T-helper 17 cell (primary cell): ENCODE results near the gene DIP2C. TPM values are rescaled to one million over a fixed set of nuclear protein-coding genes. Genes with fewer than 3 reads are reported as not detected.
A peak's percentile ranks its signal among the peaks of the same experiment; 100 is the strongest.
"Not testable (repeated sequence)": the region's sequence is repeated elsewhere in the genome, so short reads cannot be mapped to it uniquely, and the experiment has no call there.

Source experiments
- ATAC-seq: fragments of 150-1000 bp; cut with Tn5 transposase; 2 replicates; pipeline ENCODE4 v1.10.0; 2021; ENCODE audit warnings: mild to moderate bottlenecking, moderate library complexity
- DNase-seq, 3 donors: peaks; one replicate each; pipeline versions ENCODE4 v3.0.0 to v3.0.0-alpha.2; 2020 to 2021
- H3K9me3 ChIP-seq: one replicate; pipeline ENCODE4 v1.7.0; 2013; ENCODE audit warnings: low read length, mild to moderate bottlenecking; ENCODE audit not compliant: control insufficient read depth, poor library complexity, severe bottlenecking
- H3K27ac Mint-ChIP-seq: one replicate; pipeline ENCODE4 v1.8.0; 2022; ENCODE audit warnings: mild to moderate bottlenecking, moderate library complexity, mixed read lengths
- H3K27me3 Mint-ChIP-seq: one replicate; pipeline ENCODE4 v1.8.0; 2022; ENCODE audit warnings: mixed read lengths
- H3K36me3 Mint-ChIP-seq: one replicate; pipeline ENCODE4 v1.8.0; 2022; ENCODE audit warnings: low read depth, mixed read lengths
- H3K4me1 Mint-ChIP-seq: one replicate; pipeline ENCODE4 v1.8.0; 2022; ENCODE audit warnings: mild to moderate bottlenecking, mixed read lengths
- H3K4me3 Mint-ChIP-seq: one replicate; pipeline ENCODE4 v1.8.0; 2022; ENCODE audit warnings: mild to moderate bottlenecking, moderate library complexity, mixed read lengths
- total RNA-seq, 4 donors: library from RNA in 2 of 4; stranded (reverse) in 2 of 4; gene quantifications; one replicate each; pipeline ENCODE4 v1.2.3 and lab custom pipeline; 2022 to 2026

Gene DIP2C
- total RNA-seq, 2 donors from 2014 or later, result 4.1 to 6.0 TPM

GRCh38 chr10:678662-679005, 10.8 kb downstream of the DIP2C start:
- not testable (repeated sequence) for ATAC-seq, H3K36me3 Mint-ChIP-seq, H3K4me3 Mint-ChIP-seq, DNase-seq, H3K27ac Mint-ChIP-seq, H3K4me1 Mint-ChIP-seq, H3K9me3 ChIP-seq
- peaks cover 18% of the 10 kb centered on the region for H3K27me3 Mint-ChIP-seq

DNA sequence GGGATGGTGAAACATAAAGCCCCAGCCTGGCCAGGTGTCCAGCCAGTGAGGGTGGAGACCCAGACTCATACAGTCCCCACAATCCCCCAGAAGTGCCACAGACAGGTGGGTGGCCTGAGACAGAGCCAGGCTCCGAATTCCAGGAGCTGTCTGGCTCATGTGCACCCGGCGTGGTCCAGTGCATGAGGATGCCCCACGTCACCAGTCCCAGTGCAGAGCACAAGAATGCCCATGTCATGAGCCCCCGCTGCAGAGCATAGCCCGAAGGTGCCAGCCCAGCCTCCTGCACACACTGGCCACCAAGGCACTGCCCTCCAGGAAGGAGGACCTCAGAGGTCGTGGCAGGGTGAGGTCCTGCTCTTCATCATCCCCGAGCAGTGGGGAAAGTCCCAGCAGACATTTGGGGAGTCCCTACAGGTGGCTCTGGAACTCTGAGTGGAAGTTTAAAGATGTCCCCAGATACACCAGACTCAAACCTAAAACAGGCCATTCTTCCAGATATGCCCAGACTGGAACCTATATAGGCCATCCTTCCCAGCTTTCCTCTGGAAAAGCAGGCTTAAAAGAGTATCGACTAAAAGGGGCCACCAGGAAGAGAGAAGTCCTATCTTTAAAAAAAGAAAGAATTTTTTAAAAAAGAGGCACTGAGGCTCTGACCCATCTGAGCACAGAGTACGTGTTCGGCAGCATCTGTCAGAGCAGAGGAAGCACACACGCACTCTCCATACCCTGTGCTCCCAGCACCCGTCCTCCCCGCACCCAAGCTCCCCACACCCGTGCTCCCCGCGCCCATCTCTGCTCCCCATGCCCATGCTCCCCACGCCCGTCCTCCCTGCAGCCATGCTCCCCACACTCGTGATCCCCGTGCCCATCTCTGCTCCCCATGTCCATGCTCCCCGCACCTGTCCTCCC, 11.5 kb downstream of the DIP2C start:
- Mint-ChIP-seq H3K36me3 (no peaks in the 10 kb centered on the region), H3K4me1 (no peaks in the 10 kb centered on the region), H3K27ac (no peak overlapping the region), H3K27me3 (peaks cover 12% of the 10 kb centered on the region), H3K4me3 (no peak overlapping the region)
- H3K9me3 ChIP-seq, result no peaks in the 10 kb centered on the region
- DNase-seq (no peak), ATAC-seq (no peak)

GRCh38 chr10:677038-677437, 12.4 kb downstream of the DIP2C start:
- H3K9me3 ChIP-seq, result no peaks in the 10 kb centered on the region
- no peaks in the 10 kb centered on the region for H3K36me3 Mint-ChIP-seq
- no peak overlapping the region for H3K27ac Mint-ChIP-seq
- no peaks in the 10 kb centered on the region for H3K4me1 Mint-ChIP-seq
- no peak for ATAC-seq
- peaks cover 2% of the 10 kb centered on the region for H3K27me3 Mint-ChIP-seq
- no peak for DNase-seq
- H3K4me3 Mint-ChIP-seq, result no peak overlapping the region

DNA sequence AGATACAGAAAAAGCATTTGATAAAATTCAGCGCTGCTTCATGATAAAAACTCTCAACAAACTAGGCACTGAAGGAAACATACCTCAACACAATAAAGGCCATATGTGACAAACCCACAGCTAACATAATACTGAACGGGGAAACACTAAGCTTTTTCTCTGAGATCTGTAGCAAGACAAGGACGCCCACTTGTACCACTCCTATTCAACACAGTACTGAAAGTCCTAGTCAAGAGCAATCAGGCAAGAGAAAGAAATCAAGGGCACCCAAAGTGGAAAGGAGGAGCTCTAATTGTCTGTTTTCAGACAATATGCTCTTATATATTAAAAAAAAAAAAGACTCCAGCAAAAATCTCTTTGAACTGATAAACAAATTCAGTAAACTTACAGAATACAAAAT, 13.3 kb downstream of the DIP2C start:
- no peaks in the 10 kb centered on the region for H3K9me3 ChIP-seq
- ATAC-seq (no peak), DNase-seq (no peak)
- Mint-ChIP-seq H3K36me3 (no peaks in the 10 kb centered on the region), H3K27me3 (no peaks in the 10 kb centered on the region), H3K4me1 (no peaks in the 10 kb centered on the region), H3K4me3 (no peak overlapping the region), H3K27ac (no peak overlapping the region)

- H3K9me3 ChIP-seq, result no peaks in the 10 kb centered on the region
- Mint-ChIP-seq H3K36me3 (no peaks in the 10 kb centered on the region), H3K4me1 (no peaks in the 10 kb centered on the region), H3K27ac (peak overlapping the region; percentile 14), H3K4me3 (no peak overlapping the region), H3K27me3 (no peaks in the 10 kb centered on the region)
- ATAC-seq, result no peak
- DNase-seq, result no peak
These were observed 13.9 kb downstream of the DIP2C start for GRCh38 chr10:675532-675931.

DNA sequence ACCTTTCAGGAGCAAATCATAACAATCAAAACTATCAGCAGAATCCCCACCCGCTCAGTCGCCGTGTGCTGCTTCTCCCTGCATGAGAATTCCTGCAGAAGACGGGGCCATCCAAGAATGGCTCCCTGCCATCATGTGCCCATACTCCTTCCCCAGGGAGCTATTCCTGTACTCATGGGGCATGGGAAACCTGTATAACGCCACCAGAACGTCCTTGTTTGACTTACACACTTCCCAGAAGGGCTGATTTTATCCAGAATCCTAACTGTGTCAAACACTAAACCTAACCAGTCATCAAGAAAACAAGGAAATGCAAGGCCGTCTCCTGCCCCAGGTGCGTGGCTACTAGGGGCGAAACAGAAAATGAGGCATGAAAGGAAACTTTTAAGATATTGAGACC, 16.0 kb downstream of the DIP2C start:
- no peak for ATAC-seq
- Mint-ChIP-seq H3K27me3 (no peaks in the 10 kb centered on the region), H3K4me1 (no peaks in the 10 kb centered on the region), H3K27ac (no peak overlapping the region), H3K4me3 (no peak overlapping the region), H3K36me3 (no peaks in the 10 kb centered on the region)
- no peaks in the 10 kb centered on the region for H3K9me3 ChIP-seq
- DNase-seq, result no peak

DNA sequence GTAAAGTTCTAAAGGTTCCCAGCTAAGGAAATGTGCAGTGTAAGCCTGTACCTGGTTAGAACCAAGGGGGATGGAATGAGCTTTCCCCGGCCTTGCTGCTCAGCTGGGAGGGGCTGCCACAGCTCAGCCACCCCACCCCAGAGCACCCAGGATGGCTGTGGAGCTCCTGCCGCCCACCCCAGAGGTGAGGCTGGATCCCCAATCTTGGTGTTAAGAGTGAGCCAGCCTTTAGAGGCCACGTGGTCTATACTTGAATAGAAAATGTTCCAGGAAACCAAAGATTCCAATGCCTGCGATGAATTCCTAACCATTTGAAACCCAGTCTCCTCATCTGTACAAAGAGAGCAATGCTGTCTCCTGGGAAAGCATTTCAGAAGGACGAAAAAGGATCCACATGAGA, 16.5 kb downstream of the DIP2C start:
- Mint-ChIP-seq H3K36me3 (no peaks in the 10 kb centered on the region), H3K4me3 (no peak overlapping the region), H3K4me1 (no peaks in the 10 kb centered on the region), H3K27ac (no peak overlapping the region), H3K27me3 (no peaks in the 10 kb centered on the region)
- ATAC-seq, result no peak
- DNase-seq, result no peak
- no peaks in the 10 kb centered on the region for H3K9me3 ChIP-seq

DNA sequence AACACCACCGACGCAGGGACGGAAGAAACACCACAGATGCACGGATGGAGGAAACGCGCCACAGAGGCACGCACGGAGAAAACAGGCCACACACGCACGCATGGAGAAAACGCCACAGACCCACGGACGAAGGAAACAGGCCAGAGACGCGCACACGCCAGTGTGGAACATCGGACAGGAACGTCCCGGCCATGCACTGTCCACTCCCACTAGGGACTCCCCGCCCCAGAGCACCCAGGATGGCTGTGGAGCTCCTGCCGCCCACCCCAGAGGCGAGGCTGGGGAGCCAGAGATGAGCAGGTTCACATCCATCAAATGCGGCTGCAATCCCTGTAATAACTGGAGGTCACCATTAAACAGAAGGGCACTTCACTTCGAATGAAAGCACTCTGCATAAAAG, 17.3 kb downstream of the DIP2C start:
- DNase-seq, result no peak
- ATAC-seq, result no peak
- H3K27me3 Mint-ChIP-seq, result no peaks in the 10 kb centered on the region
- H3K4me1 Mint-ChIP-seq, result no peaks in the 10 kb centered on the region
- no peak overlapping the region for H3K27ac Mint-ChIP-seq
- H3K9me3 ChIP-seq, result no peaks in the 10 kb centered on the region
- H3K4me3 Mint-ChIP-seq, result no peak overlapping the region
- H3K36me3 Mint-ChIP-seq, result no peaks in the 10 kb centered on the region

DNA sequence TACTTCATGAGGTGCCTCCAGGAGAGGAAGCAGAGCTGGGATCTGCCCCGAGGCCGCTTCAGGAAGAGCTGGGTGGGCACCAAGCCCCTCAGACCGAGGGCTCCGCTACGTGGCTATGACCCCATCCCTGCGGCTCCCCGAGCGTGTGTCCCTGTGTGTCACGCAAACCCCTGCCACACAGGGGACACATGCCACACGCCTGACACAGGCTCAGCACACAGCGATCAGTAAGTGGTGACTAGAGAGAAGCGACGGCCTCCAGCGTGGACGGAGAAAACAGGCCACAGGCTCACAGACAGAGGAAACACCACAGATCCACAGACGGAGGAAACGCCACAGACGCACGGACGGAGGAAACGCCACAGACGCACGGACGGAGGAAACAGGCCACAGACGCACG, 18.5 kb downstream of the DIP2C start:
- H3K4me3 Mint-ChIP-seq, result no peak overlapping the region
- no peaks in the 10 kb centered on the region for H3K4me1 Mint-ChIP-seq
- no peaks in the 10 kb centered on the region for H3K36me3 Mint-ChIP-seq
- no peaks in the 10 kb centered on the region for H3K27me3 Mint-ChIP-seq
- DNase-seq (no peak), ATAC-seq (no peak)
- H3K27ac Mint-ChIP-seq, result no peak overlapping the region
- H3K9me3 ChIP-seq, result no peaks in the 10 kb centered on the region

DNA sequence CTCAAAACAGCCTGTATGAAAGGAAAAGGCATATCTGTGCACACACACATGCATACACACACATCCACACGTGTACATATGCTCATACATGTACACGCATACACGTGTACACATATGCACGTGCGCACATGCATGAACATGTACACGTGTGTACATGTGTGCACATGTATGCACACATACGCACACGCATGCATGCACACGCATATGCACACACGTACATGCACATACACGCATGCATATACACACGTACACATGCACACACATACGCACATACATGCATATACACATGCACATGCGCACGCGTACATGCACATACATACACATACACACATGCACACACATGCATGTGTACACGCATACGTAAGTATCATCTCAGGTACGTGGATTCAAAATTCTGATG, 19.4 kb downstream of the DIP2C start:
- H3K9me3 ChIP-seq, result no peaks in the 10 kb centered on the region
- DNase-seq (no peak), ATAC-seq (no peak)
- H3K4me1 Mint-ChIP-seq, result no peaks in the 10 kb centered on the region
- no peak overlapping the region for H3K27ac Mint-ChIP-seq
- no peaks in the 10 kb centered on the region for H3K27me3 Mint-ChIP-seq
- no peak overlapping the region for H3K4me3 Mint-ChIP-seq
- H3K36me3 Mint-ChIP-seq, result no peaks in the 10 kb centered on the region

GRCh38 chr10:668786-669485, 20.5 kb downstream of the DIP2C start:
- no peak overlapping the region for H3K4me3 Mint-ChIP-seq
- H3K27me3 Mint-ChIP-seq, result no peaks in the 10 kb centered on the region
- ATAC-seq, result no peak
- no peaks in the 10 kb centered on the region for H3K36me3 Mint-ChIP-seq
- H3K4me1 Mint-ChIP-seq, result no peaks in the 10 kb centered on the region
- DNase-seq, result no peak
- no peaks in the 10 kb centered on the region for H3K9me3 ChIP-seq
- no peak overlapping the region for H3K27ac Mint-ChIP-seq

GRCh38 chr10:667602-668143, 21.8 kb downstream of the DIP2C start:
- Mint-ChIP-seq H3K4me3 (no peak overlapping the region), H3K4me1 (no peaks in the 10 kb centered on the region), H3K36me3 (no peaks in the 10 kb centered on the region), H3K27ac (no peak overlapping the region), H3K27me3 (peaks cover 5% of the 10 kb centered on the region)
- no peak for ATAC-seq
- no peak for DNase-seq
- H3K9me3 ChIP-seq, result no peaks in the 10 kb centered on the region

- Mint-ChIP-seq H3K27me3 (peaks cover 10% of the 10 kb centered on the region), H3K4me1 (no peaks in the 10 kb centered on the region), H3K36me3 (no peaks in the 10 kb centered on the region), H3K27ac (no peak overlapping the region), H3K4me3 (no peak overlapping the region)
- no peak for DNase-seq
- ATAC-seq, result no peak
- no peaks in the 10 kb centered on the region for H3K9me3 ChIP-seq
These were observed 22.4 kb downstream of the DIP2C start for GRCh38 chr10:667096-667495.
